Cardiac fibroblast (primary cell): ENCODE results near the gene CDHR5.

Source experiments
- DNase-seq, 2 donors: peaks; one replicate each; pipeline versions ENCODE4 v3.0.0 to v3.0.0-alpha.2; 2010; ENCODE audit warnings: low read depth in 2 of 2
- H3K4me3 ChIP-seq, 2 donors: replicated peaks in 1 of 2; 1 replicate in 1 of 2; 2 replicates in 1 of 2; pipeline ENCODE4 v1.5.1; 2011; ENCODE audit warnings: low read depth in 2 of 2, low read length in 2 of 2, mild to moderate bottlenecking in 2 of 2, moderate library complexity in 1 of 2
- CTCF ChIP-seq: IDR thresholded peaks from one replicate; pipeline ENCODE4 v1.5.1; 2011; ENCODE audit warnings: low read depth, mild to moderate bottlenecking, low read length, inconsistent platforms

The CDHR5 gene

GRCh38 chr11:628056-628455, 3.3 kb upstream of the CDHR5 start:
- no peak for TF ChIP-seq CTCF
- no peak for DNase-seq

GRCh38 chr11:627308-627576, 2.5 kb upstream of the CDHR5 start:
- no peak for DNase-seq
- TF ChIP-seq CTCF, result no peak
- no peak overlapping the region for H3K4me3 ChIP-seq

More at GRCh38 chr11:628056-628455, 3.3 kb upstream of the CDHR5 start:
- no peak overlapping the region for H3K4me3 ChIP-seq

GRCh38 chr11:626475-627307, 1.9 kb upstream of the CDHR5 start, which contains the start of gene SCT:
TSS of gene SCT (minus strand) at chr11:627181. CDS start at chr11:627143, 38 bp downstream.
- TF ChIP-seq CTCF, result no peak
- DNase-seq, result no peak
- H3K4me3 ChIP-seq, result no peak within 1 kb of the TSS

- DNase-seq, result no peak
- no peak for TF ChIP-seq CTCF
Observed at GRCh38 chr11:625636-626268, 997 bp upstream of the CDHR5 start.

GRCh38 chr11:623999-624704, 603 bp downstream of the CDHR5 start:
- no peak for TF ChIP-seq CTCF
- no peak overlapping the region for H3K4me3 ChIP-seq
- DNase-seq, result no peak

More at GRCh38 chr11:625636-626268, 997 bp upstream of the CDHR5 start:
- H3K4me3 ChIP-seq, result no peak overlapping the region

- TF ChIP-seq CTCF, result no peak
- no peak for DNase-seq
Observed at GRCh38 chr11:623349-623869, 1.3 kb downstream of the CDHR5 start.

More at GRCh38 chr11:623349-623869, 1.3 kb downstream of the CDHR5 start:
- no peak overlapping the region for H3K4me3 ChIP-seq
